GM19328 (cell line): Measurements from ENCODE around the gene FOXL2NB.

Experiments
- ATAC-seq: cut with Tn5 transposase; IDR thresholded peaks from one replicate; pipeline ENCODE4 v1.9.1; 2021; ENCODE audit warnings: mild to moderate bottlenecking, moderate library complexity; ENCODE audit not compliant: unreplicated experiment

The FOXL2NB gene

GRCh38 chr3:138987181-138987580 lies 40.2 kb downstream of the FOXL2NB start:
- no peak for ATAC-seq

GRCh38 chr3:138995706-138996105 lies 48.7 kb downstream of the FOXL2NB start:
- ATAC-seq, result no peak
